Transverse colon (tissue), 4 donors: ENCODE measurements around the gene TMC3. TPM values are rescaled to one million over a fixed set of nuclear protein-coding genes. Genes with fewer than 3 reads are reported as not detected.
A peak's percentile ranks its signal among the peaks of the same experiment; 100 is the strongest.

Source experiments
- DNase-seq: peaks from one replicate; pipeline ENCODE4 v3.0.0-alpha.2; 2019
- H3K27ac ChIP-seq, 4 donors: fragments of 200-600 bp; sonication (generic); 2 replicates each; pipeline ENCODE4 v1.5.1; 2016 to 2018; ENCODE audit warnings: inconsistent platforms in 4 of 4
- H3K27me3 ChIP-seq: fragments of 200-600 bp; sonication (generic); 2 replicates; pipeline ENCODE4 v1.5.1; 2017; ENCODE audit warnings: inconsistent platforms
- H3K36me3 ChIP-seq, 4 donors: fragments of 200-600 bp; sonication (generic); 2 replicates each; pipeline ENCODE4 v1.5.1; 2017 to 2019; ENCODE audit warnings: inconsistent platforms in 4 of 4
- H3K4me1 ChIP-seq, 4 donors: fragments of 200-600 bp; sonication (generic); 2 replicates each; pipeline ENCODE4 v1.5.1; 2017 to 2020; ENCODE audit warnings: inconsistent platforms in 4 of 4
- H3K4me3 ChIP-seq, 4 donors: fragments of 200-600 bp; sonication (generic); 1 replicate in 1 of 4; 2 replicates in 3 of 4; pipeline versions ENCODE4 v1.5.1 to v1.6.1; 2017 to 2019; ENCODE audit warnings: inconsistent platforms in 4 of 4
- H3K9me3 ChIP-seq, 2 donors: fragments of 200-600 bp; sonication (generic); 2 replicates each; pipeline ENCODE4 v1.5.1; 2017 to 2019; ENCODE audit warnings: inconsistent platforms in 2 of 2
- EP300 ChIP-seq: sonication (generic); formaldehyde crosslinking; IDR thresholded peaks from one replicate; pipeline ENCODE4 v1.6.1; 2017; ENCODE audit warnings: antibody characterized with exemption, low read depth
- POLR2A ChIP-seq: fragments of 450-650 bp; IDR thresholded peaks from one replicate; pipeline ENCODE4 v1.6.1; 2016; ENCODE audit warnings: antibody characterized with exemption, mild to moderate bottlenecking, moderate library complexity
- POLR2AphosphoS5 ChIP-seq, 3 donors: sonication (generic); formaldehyde crosslinking; IDR thresholded peaks; one replicate each; pipeline ENCODE4 v1.6.1; 2016; ENCODE audit warnings: antibody characterized with exemption in 3 of 3
- WGBS, 2 donors: methylation state at CpG; one replicate each; pipeline ENCODE4 v1.1.5; 2018; ENCODE audit warnings: low coverage in 1 of 2; 5-methylcytosine and 5-hydroxymethylcytosine counted together
- in situ Hi-C, 4 donors: fragments of 200-750 bp; cut with MboI; loops; one replicate each; pipeline versions ENCODE4 v1.15.0 to v1.15.1; 2017; ENCODE audit warnings: low sequenced_read_pairs in 3 of 4, low pct_ligation_motif_present in 1 of 4, low pct_unique_long_range_greater_than_20kb in 1 of 4
- intact Hi-C: fragments of 100-400 bp; cut with DNase I; formaldehyde crosslinking; loops from one replicate; pipeline ENCODE4 v1.15.1; 2023; ENCODE audit warnings: low total_unique reads
- total RNA-seq, 4 donors: library from RNA; depleted of rRNA; stranded (reverse); fragments of >200 nt; gene quantifications; one replicate each; pipeline ENCODE4 v1.1.0, GENCODE V29; 2016
- TF ChIP-seq, protein P1 (sequence below), 5 experiments: fragments of 200-600 bp in 3 of 5; fragments of 450-650 bp in 2 of 5; sonication (generic) in 3 of 5; IDR thresholded peaks; 1 replicate in 2 of 5; 2 replicates in 3 of 5; pipeline ENCODE4 v1.5.1; 2016 to 2017; ENCODE audit warnings: antibody characterized with exemption in 5 of 5, inconsistent platforms in 3 of 5, mild to moderate bottlenecking in 2 of 5, moderate library complexity in 1 of 5

TMC3 gene
- total RNA-seq, 4 donors from 2014 or later: 0.14 to 0.64 TPM; not detected in 2

DNA sequence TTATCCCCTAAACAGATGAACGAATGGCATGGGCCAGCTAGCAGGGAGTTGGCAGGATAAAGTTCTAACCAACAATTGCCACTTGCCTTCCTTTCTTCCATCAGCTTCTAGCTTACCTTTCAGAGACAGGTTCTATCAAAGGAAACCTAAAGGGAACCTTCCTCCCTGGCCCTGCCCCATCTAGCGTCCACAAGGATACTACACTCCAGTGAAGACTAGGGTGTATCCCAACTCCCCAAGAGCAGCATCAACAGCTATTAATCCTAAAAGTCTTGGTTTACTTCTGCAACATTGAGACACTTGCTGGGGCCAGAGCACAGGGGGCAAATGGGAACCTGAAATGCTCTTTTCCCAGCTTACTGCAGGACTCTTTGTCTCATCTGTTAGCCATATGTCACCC is 37.0 kb upstream of the TMC3 start:
- Histone ChIP-seq H3K4me3 (no peak overlapping the region), H3K36me3 (no peaks in the 10 kb centered on the region), H3K27me3 (peaks cover 12% of the 10 kb centered on the region), H3K27ac (no peak overlapping the region), H3K9me3 (no peaks in the 10 kb centered on the region), H3K4me1 (peaks cover 0 to 8% (median 0%) of the 10 kb centered on the region in 4 donors)
- intact Hi-C loops: no loop called here
- WGBS, 2 donors: 71 to 79% methylated on average over 1 to 2 of the region's 2 CpGs
- TF ChIP-seq, protein P1, sequence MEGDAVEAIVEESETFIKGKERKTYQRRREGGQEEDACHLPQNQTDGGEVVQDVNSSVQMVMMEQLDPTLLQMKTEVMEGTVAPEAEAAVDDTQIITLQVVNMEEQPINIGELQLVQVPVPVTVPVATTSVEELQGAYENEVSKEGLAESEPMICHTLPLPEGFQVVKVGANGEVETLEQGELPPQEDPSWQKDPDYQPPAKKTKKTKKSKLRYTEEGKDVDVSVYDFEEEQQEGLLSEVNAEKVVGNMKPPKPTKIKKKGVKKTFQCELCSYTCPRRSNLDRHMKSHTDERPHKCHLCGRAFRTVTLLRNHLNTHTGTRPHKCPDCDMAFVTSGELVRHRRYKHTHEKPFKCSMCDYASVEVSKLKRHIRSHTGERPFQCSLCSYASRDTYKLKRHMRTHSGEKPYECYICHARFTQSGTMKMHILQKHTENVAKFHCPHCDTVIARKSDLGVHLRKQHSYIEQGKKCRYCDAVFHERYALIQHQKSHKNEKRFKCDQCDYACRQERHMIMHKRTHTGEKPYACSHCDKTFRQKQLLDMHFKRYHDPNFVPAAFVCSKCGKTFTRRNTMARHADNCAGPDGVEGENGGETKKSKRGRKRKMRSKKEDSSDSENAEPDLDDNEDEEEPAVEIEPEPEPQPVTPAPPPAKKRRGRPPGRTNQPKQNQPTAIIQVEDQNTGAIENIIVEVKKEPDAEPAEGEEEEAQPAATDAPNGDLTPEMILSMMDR (IDR thresholded peaks at IDR 0.05): no peak
- no peak for TF ChIP-seq POLR2A
- no peak for TF ChIP-seq POLR2AphosphoS5 (IDR thresholded peaks at IDR 0.05)
- TF ChIP-seq EP300: no peak
- in situ Hi-C loops: loop anchor here in 1 of 4 donors (25.0 kb wide), 1 partner anchor 299 kb away; no protein-coding TSS in a partner anchor
- DNase-seq: no peak

DNA sequence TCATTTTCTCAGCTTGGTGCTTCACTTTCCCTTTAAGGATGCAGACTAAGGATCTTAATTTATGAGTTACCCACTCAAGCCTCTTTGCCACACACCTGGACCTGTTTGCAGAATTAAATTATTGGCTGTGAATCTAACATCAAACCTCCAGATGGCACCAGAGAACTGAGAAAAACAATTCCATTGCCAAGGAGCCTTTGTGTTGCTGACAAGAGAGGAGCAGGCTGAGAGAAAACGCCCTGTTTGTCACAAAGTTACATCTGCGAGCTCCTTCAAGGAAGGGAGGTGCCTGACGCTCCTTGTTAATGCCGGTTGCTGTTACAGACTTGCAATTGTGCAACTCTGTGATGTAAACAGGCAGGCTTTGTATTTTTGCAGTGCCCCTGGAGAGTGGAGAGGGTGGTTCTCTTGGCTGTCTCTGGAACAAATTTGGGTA is 36.3 kb upstream of the TMC3 start:
- Histone ChIP-seq H3K4me3 (no peak overlapping the region), H3K4me1 (peaks cover 0 to 8% (median 0%) of the 10 kb centered on the region in 4 donors), H3K27me3 (peaks cover 12% of the 10 kb centered on the region), H3K36me3 (no peaks in the 10 kb centered on the region), H3K9me3 (no peaks in the 10 kb centered on the region), H3K27ac (no peak overlapping the region)
- in situ Hi-C loops (loop anchor here in 1 of 4 donors (25.0 kb wide), 1 partner anchor 298 kb away; no protein-coding TSS in a partner anchor), intact Hi-C loops (no loop called here)
- WGBS, 2 donors: 3% methylated on average over 4 of the region's 4 CpGs; no CpG with 5 or more reads in 1 of the 2 donors
- no peak for DNase-seq
- no peak for TF ChIP-seq POLR2AphosphoS5 (IDR thresholded peaks at IDR 0.05)
- TF ChIP-seq, protein P1 (IDR thresholded peaks at IDR 0.05): peak; percentile 31 to 59 (median 46)

DNA sequence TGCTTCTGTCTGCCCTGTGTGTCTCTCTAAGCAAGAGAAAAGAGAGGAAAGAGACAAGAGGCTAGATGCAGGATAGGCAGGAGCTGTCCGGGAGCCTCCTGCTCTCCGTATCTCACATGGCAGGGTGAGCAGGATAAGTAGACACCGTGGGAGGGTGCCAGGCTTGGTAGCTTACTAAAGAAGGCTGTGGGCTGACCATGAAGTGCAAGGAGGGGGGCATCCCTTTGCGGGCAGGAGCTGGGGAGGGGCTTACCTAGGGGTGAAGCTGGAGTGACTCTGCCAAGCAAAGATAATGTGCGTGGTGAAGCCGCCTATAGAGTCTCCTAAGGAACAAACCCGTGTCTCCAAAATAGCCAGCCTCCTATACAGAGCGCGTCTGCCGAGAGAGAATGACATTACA is 33.7 kb upstream of the TMC3 start:
- Histone ChIP-seq H3K9me3 (no peaks in the 10 kb centered on the region), H3K36me3 (no peaks in the 10 kb centered on the region), H3K4me3 (no peak overlapping the region), H3K4me1 (peaks cover 0 to 8% (median 0%) of the 10 kb centered on the region in 4 donors), H3K27ac (no peak overlapping the region), H3K27me3 (peaks cover 16% of the 10 kb centered on the region)
- intact Hi-C loops: no loop called here
- in situ Hi-C loops: loop anchor here in 2 of 4 donors (10.0 to 25.0 kb wide), 2 partner anchors 143 to 295 kb away; no protein-coding TSS in a partner anchor
- no peak for TF ChIP-seq POLR2AphosphoS5 (IDR thresholded peaks at IDR 0.05)
- no peak for TF ChIP-seq EP300
- TF ChIP-seq, protein P1 (IDR thresholded peaks at IDR 0.05): no peak
- TF ChIP-seq POLR2A: no peak
- no peak for DNase-seq
- WGBS, 2 donors: 55 to 68% methylated on average over 9 to 10 of the region's 10 CpGs

DNA sequence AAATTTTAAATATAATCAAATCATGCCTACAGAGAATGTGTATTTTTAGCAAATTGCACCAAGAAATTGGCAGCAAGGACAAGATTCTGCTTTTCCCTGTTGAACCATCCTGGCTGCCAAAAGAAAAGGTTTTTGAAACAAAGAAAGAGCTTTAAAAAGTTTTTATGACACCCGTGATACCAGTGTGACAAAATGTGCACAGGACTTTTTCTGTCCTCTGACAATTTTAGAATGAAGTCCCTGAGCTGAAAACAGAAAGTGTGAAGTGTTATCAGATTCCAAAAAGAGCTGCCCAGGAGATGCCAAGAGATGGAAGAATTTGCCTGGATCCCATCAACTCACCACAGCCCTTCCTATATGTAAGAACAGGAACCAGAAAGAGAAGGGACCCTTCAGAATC is 33.2 kb upstream of the TMC3 start:
- Histone ChIP-seq H3K4me3 (no peak overlapping the region), H3K4me1 (peaks cover 0 to 8% (median 0%) of the 10 kb centered on the region in 4 donors), H3K27ac (no peak overlapping the region), H3K27me3 (peaks cover 16% of the 10 kb centered on the region), H3K9me3 (no peaks in the 10 kb centered on the region), H3K36me3 (no peaks in the 10 kb centered on the region)
- in situ Hi-C loops: loop anchor here in 2 of 4 donors (10.0 to 25.0 kb wide), 2 partner anchors 142 to 295 kb away; no protein-coding TSS in a partner anchor
- TF ChIP-seq, protein P1 (IDR thresholded peaks at IDR 0.05): no peak
- TF ChIP-seq POLR2A: no peak
- no peak for TF ChIP-seq EP300
- no peak for TF ChIP-seq POLR2AphosphoS5 (IDR thresholded peaks at IDR 0.05)
- DNase-seq: no peak
- 36 to 57% methylated on average over 1 of the region's 1 CpG for WGBS, 2 donors
- intact Hi-C loops: no loop called here
